Lower leg skin (tissue), 4 donors: Measurements from ENCODE around the gene P3R3URF. TPM values are rescaled to one million over a fixed set of nuclear protein-coding genes. Genes with fewer than 3 reads are reported as not detected.

Experiments
- DNase-seq, 2 donors: peaks; one replicate each; pipeline ENCODE4 v3.0.0-alpha.2; 2019; ENCODE audit warnings: low spot score in 2 of 2
- H3K4me3 ChIP-seq: fragments of 200-600 bp; sonication (generic); 2 replicates; pipeline ENCODE4 v1.5.1; 2017; ENCODE audit warnings: mild to moderate bottlenecking, low read depth; ENCODE audit not compliant: poor library complexity, severe bottlenecking
- POLR2A ChIP-seq, 2 donors: fragments of 450-650 bp; IDR thresholded peaks; one replicate each; pipeline ENCODE4 v1.6.1; 2016 to 2017; ENCODE audit warnings: antibody characterized with exemption in 2 of 2, mild to moderate bottlenecking in 1 of 2, moderate library complexity in 1 of 2
- WGBS, 2 donors: methylation state at CpG; one replicate each; pipeline ENCODE4 v1.1.5; 2018; 5-methylcytosine and 5-hydroxymethylcytosine counted together
- intact Hi-C: fragments of 100-400 bp; cut with DNase I; formaldehyde crosslinking; loops from one replicate; pipeline ENCODE4 v1.15.0; 2023; ENCODE audit warnings: low total_unique reads
- total RNA-seq, 4 donors: library from RNA; depleted of rRNA; stranded (reverse); fragments of >200 nt; gene quantifications; one replicate each; pipeline ENCODE4 v1.1.0, GENCODE V29; 2016
- TF ChIP-seq, protein P1 (sequence below), 3 donors: fragments of 450-650 bp; IDR thresholded peaks; one replicate each; pipeline ENCODE4 v1.5.1; 2016; ENCODE audit warnings: antibody characterized with exemption in 3 of 3, mild to moderate bottlenecking in 3 of 3, moderate library complexity in 2 of 3

Gene P3R3URF
- total RNA-seq, 4 donors from 2014 or later, result not detected

DNA sequence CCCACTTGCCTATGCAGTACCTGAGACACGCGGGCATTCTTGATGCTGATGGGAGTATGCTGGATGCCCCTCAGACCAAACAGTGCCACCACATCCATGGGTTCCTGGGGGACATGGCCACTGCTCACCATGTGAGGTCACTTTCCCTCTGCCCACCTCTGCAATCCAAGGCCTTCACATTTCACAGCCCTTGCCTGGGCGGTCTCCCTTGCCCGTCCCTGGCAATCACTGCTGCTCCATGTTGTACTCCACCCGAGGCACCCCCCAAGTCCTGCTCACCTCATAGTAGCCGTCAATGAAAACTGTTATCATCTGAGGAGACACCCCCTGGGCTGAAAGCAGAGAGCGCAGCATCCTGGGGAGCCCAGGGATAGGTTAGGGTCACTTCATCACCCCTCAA lies 17.0 kb upstream of the P3R3URF start:
- no peak for TF ChIP-seq POLR2A (IDR thresholded peaks at IDR 0.05)
- TF ChIP-seq, protein P1, sequence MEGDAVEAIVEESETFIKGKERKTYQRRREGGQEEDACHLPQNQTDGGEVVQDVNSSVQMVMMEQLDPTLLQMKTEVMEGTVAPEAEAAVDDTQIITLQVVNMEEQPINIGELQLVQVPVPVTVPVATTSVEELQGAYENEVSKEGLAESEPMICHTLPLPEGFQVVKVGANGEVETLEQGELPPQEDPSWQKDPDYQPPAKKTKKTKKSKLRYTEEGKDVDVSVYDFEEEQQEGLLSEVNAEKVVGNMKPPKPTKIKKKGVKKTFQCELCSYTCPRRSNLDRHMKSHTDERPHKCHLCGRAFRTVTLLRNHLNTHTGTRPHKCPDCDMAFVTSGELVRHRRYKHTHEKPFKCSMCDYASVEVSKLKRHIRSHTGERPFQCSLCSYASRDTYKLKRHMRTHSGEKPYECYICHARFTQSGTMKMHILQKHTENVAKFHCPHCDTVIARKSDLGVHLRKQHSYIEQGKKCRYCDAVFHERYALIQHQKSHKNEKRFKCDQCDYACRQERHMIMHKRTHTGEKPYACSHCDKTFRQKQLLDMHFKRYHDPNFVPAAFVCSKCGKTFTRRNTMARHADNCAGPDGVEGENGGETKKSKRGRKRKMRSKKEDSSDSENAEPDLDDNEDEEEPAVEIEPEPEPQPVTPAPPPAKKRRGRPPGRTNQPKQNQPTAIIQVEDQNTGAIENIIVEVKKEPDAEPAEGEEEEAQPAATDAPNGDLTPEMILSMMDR (IDR thresholded peaks at IDR 0.05), result no peak
- WGBS, 2 donors, result 94 to 96% methylated on average over 7 of the region's 7 CpGs
- DNase-seq, result no peak
- no peak overlapping the region for H3K4me3 ChIP-seq
- intact Hi-C loops, result loop anchor here (5.0 kb wide), 1 partner anchor 1039 kb away; the partner anchor contains the start of gene TAL1

- TF ChIP-seq POLR2A (IDR thresholded peaks at IDR 0.05), result no peak
- TF ChIP-seq, protein P1 (IDR thresholded peaks at IDR 0.05), result no peak
- WGBS, 2 donors, result 94 to 95% methylated on average over 10 of the region's 10 CpGs
- intact Hi-C loops, result loop anchor here (5.0 kb wide), 1 partner anchor 1040 kb away; the partner anchor contains the start of gene TAL1
- DNase-seq, result no peak
- no peak overlapping the region for H3K4me3 ChIP-seq
These were observed 15.9 kb upstream of the P3R3URF start for GRCh38 chr1:46192171-46192570.

- DNase-seq, result no peak
- 91 to 93% methylated on average over 9 of the region's 9 CpGs for WGBS, 2 donors
- intact Hi-C loops, result loop anchor here (5.0 kb wide), 1 partner anchor 1041 kb away; the partner anchor contains the start of gene TAL1
- no peak for TF ChIP-seq POLR2A (IDR thresholded peaks at IDR 0.05)
- TF ChIP-seq, protein P1 (IDR thresholded peaks at IDR 0.05), result no peak
- no peak overlapping the region for H3K4me3 ChIP-seq
These were observed 14.9 kb upstream of the P3R3URF start for GRCh38 chr1:46191033-46191701.

- H3K4me3 ChIP-seq, result no peak overlapping the region
- intact Hi-C loops, result loop anchor here (5.0 kb wide), 1 partner anchor 1042 kb away; the partner anchor contains the start of gene TAL1
- no peak for DNase-seq
- TF ChIP-seq, protein P1 (IDR thresholded peaks at IDR 0.05), result no peak
- TF ChIP-seq POLR2A (IDR thresholded peaks at IDR 0.05), result no peak
- WGBS, 2 donors, result 75 to 81% methylated on average over 3 of the region's 3 CpGs
These were observed 14.3 kb upstream of the P3R3URF start for GRCh38 chr1:46190539-46190938.

DNA sequence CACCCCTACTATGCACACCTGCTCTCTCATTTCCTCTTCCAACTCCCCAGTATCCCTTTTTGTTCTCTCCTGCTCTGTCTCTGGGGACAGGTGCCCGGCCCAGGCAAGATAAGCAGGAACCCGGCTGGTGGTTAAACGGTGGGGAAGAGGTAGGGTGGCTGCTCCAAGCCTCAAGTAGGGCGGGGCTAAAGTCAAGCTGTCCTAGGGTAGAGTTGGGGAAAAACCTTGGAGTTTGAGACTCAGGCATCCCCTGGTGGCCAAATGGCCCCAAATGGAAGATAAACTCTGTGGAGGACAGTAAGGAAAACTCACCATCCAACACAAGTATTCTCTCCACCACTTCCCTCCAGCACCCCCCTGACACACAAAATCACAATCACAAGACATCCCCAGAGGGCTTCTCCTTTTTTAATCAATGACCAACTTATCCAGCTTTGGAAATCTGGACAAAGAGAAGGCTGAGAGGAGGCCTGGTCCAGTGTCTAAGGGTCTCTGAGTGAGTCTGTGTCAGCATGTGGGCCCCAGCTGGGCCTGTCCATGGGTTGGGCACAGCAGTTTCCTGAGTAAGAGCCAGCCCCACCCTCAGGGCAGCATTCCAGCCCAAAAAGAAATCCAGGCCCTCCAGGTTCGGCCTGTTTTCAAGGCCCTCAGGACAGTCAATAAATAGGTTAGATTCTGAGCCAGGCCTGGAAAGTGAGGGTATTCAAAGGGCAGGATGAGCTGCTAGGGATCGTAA lies 12.2 kb upstream of the P3R3URF start:
- intact Hi-C loops, result no loop called here
- H3K4me3 ChIP-seq, result no peak overlapping the region
- no peak for DNase-seq
- 51 to 63% methylated on average over 6 of the region's 6 CpGs for WGBS, 2 donors
- TF ChIP-seq, protein P1 (IDR thresholded peaks at IDR 0.05), result no peak
- no peak for TF ChIP-seq POLR2A (IDR thresholded peaks at IDR 0.05)
